DND-41 (cell line): Measurements from ENCODE around the gene GXYLT1.

ENCODE experiments used
- CTCF ChIP-seq: IDR thresholded peaks from 2 replicates; pipeline ENCODE4 v1.5.1; 2012; ENCODE audit warnings: borderline replicate concordance, low read length, moderate library complexity, mild to moderate bottlenecking; ENCODE audit not compliant: poor library complexity, severe bottlenecking; ENCODE audit errors: extremely low read depth
- EZH2 ChIP-seq: IDR thresholded peaks from 3 replicates; pipeline ENCODE4 v1.6.1; 2012; ENCODE audit warnings: borderline replicate concordance, low read depth, mild to moderate bottlenecking, moderate library complexity, low read length, inconsistent platforms; ENCODE audit not compliant: severe bottlenecking

GRCh38 chr12:42118136-42118879 lies 26.4 kb downstream of the GXYLT1 start:
- no peak for TF ChIP-seq CTCF
- TF ChIP-seq EZH2: no peak
